Cerebellar nuclear complex (tissue), 1 donor: ENCODE data around the gene PCP4.
"Not testable (repeated sequence)": the region's sequence is repeated elsewhere in the genome, so short reads cannot be mapped to it uniquely, and the experiment has no call there.

Experiments
- DNase-seq, 2 experiments: peaks; one replicate each; lab custom pipeline; 2025; lab: John Stamatoyannopoulos, UW

The PCP4 gene

DNA sequence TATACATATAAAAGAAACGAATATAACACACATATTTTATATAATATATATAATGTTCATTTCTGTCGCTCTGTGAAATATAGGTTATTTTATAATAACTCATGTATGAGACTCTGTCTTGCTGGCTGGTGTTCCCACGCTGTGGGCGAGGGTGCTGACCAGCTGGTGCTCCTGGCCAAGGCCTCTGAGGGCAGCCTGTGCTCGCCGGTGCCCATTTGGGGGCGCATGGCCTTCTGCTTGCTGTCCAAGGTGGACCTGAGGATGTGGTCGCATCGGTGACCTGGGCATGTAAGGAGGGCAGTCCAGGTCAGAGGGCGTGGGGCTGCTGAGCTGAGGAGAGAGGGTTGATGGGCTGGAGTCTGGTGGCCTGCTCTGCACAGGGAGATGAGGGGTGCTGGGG lies 1.1 kb upstream of the PCP4 start:
- DNase-seq: no peak

DNA sequence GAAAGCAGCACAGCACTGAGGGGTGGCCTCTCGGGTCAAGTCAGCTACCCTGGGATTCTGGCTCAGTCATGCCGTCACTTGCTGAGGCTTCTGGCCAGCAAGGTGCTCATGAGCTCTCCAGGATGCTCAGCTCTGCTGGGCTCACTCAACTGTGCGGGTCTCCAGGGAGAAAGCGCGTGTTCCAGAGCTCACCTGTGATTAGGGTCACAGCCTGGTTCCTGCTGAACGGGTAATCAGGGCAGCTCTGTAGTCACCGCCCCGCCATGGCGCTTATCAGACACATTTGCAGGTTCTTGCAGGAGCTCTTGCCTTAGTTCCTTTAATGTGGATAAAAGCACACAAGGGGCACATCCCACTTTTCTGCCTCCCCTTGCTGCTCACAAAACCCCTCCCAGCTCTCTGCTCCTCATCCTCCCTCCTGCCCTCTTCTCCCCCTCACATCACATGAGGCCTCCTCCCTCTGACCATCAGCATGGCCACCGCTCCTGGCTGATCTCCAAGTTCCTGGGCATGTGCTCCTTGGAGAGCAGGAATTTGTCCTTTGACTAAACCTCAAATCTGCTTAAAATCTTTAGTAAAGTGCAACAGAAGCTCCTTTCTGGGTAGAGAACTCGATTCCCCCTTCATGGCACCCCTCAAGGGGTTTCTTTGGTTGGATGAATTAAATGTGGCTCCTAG lies 2.0 kb downstream of the PCP4 start:
- DNase-seq: no peak

DNA sequence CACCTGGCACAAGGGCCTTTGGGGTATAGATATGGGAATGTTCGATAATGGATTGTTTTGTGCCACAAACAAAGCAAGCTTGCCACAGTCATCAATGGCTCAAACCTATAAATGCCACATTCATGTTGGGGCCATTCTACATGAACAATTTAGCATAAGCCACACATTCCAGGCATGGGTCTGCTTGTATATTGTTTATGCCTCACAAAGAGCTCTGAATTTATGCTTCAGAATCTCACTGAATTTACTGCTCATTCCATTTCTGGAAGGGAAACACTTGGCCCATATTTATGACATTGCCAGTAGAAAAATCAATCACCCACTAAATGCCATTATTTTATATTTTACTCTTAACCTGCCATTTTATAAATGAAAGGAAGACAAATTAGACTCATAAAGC lies 6.4 kb downstream of the PCP4 start:
- DNase-seq: no peak

DNA sequence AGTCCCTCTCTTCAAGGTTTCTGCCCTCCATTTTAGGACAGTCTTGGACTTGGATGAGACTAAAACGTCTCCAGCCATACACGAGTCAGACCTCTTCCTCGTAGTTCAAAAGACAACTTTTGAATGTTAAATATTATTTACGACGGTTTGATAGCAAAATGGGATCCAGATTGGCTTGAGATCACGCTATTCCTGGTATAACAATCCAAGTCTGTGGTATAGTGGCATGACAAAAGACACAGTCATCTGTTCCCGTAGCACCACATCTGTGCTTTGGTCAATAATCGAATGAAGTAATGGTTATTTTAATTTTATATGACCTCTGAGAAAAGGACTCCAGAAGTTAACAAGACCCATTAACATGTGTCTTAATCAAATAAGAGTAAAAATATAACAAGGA lies 7.0 kb downstream of the PCP4 start:
- DNase-seq: no peak

DNA sequence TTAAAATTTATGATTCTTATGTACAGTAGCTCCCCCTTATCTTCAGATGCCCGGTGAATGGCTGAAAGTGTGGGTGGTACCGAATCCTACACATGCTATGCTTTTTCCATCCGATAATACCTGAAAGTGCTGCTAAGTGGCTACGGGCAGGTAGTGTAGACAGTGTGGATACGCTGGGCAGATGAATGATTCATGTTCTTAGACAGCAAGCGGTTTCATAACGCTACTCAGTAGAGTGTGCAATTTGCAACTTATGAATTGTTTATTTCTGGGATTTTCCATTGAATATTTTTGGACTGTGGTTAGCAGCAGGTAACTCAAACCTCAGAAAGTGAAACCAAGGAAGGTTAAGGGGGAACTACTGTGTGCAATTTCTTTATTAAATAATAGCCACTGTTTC lies 7.5 kb downstream of the PCP4 start:
- DNase-seq: no peak

DNA sequence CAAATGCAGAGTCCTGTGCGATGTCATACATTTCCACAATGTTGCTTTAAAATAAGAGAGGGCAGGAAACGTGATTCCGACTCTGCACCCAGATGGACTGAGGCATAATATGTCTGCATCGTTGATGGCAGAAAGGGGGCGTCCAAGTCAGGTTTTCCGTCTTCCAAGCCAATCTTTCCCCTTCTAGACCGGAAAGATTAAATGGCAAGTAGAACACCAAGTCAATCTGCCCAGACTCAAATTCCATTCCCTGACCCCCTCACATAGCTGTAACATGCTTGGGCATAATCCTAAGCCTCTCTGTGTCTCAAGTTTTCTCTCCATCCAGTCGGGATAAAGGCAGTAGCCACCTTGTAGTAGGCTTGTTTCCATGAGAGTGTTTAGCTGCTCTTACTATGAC lies 14.4 kb downstream of the PCP4 start:
- DNase-seq: no peak

DNA sequence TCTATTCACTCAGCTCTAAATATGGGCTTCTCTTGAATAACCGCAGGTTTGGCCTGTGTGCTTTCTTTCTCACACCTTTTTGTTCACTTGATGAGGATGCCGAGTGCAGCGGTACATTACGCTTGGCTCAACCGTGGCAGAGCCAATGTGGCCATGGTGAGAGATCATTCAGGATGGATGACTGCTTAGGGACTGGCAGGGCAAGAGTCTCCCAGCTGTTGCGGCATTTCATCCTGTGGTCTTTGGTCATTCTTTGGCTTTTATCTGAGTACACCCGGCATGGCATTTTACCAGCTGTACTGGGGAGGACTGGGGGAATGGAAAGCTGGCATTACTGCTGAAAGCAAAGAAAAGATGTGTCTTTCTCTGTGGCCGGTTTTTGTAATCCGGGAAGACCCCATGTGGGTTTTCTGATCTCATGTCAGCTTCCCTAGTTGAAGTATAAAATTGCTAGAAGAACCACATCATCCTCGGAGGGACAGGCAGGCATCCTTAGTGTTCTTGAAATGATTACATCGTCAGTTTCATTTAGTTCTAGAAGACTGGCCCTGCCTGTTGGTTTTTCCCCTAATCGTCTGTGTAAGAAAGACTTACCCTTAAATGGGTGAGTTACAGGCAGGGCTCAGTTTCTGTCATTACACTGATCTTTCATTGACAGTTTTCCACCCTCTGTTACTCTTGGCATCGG lies 15.1 kb downstream of the PCP4 start:
- DNase-seq: no peak

DNA sequence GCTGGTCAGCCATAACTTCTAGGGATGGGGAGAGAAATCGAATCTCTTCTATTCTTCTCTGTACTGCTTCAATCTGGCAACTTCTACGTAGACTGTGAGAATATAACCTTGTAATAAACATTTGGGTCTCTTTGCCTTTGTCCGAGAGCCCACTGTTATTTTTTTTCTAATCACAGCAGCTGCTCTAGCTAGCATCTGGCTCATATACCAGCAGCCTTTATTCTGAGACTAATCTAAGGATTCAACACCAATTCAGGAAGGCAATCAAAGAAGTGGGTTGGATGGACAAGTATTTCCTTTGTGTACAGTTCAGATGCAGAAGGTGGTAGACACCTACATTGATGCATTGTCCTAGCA lies 15.6 kb downstream of the PCP4 start:
- DNase-seq: no peak

DNA sequence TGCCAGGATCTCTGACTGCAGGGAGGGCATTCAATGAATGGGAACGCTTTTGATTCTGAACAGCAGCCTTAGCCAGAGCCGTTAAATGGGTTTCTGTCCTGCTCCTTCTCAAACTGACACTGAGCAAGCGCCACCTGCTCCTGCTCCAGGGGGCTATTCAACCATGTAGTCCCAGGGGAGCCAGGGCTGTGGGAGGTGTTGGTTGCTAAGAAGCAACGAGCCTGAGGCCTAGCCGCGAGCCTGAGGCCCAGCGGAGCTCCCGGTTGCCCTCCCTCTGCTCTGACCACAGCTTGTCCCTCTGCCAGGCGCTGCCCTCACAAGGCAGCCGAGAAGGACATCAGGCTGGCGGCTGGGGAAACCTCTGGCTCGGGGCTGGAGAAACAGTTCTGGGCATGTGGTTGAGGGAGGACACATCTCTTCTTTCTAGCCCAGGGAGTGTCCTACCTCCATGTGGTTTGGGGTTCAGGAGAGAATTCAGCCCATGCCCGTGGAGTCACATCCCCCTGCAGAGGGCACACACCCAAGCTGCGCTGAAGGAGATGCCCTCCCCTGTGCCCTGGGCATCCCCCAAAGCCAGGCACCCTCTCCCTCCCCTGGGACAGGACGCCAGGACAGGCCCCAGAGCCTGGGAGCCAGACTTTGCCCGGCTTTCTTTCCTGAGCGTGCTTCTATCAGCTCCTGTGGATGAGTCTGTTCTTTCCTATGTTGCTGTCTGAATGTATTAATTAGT lies 18.0 kb downstream of the PCP4 start:
- no peak for DNase-seq

DNA sequence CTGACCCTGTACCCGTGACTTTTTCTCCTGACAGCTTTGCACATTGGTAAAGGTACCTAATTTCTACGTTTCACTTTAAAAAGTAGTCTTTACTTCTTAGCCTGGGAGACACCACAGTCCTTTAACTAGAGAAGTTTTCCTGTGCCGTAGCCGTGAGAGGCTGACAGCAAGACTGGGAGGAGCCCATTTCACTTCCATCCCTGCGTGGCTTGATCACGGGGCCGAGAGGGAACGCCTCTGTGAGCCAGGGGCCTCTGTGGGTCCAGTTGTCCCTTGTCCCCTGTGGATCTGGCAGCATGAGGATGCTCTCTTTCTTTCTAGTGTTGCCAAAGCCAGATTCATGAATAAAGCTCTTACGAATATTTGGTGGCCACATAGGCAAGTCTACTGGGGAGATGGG lies 21.6 kb downstream of the PCP4 start:
- DNase-seq: no peak

DNA sequence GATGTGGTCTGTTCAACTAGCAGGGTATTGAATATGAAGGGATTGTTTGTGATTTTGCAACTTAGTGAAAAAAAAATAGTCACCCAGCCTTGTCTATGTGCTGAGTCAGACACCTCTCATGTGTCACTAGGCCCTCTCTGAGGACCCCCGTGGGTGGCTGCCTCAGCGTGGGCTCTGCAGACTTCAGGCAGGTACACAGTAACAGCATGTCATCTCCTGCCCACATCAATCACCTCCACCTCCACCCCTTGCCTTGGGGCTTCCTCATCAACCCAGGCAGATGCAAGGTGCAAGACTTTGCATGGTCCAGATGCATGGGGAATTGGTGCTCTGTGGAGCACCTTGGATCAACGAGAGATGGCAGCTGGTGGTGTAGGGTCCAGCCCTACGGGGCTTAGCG lies 23.9 kb downstream of the PCP4 start:
- DNase-seq: no peak

DNA sequence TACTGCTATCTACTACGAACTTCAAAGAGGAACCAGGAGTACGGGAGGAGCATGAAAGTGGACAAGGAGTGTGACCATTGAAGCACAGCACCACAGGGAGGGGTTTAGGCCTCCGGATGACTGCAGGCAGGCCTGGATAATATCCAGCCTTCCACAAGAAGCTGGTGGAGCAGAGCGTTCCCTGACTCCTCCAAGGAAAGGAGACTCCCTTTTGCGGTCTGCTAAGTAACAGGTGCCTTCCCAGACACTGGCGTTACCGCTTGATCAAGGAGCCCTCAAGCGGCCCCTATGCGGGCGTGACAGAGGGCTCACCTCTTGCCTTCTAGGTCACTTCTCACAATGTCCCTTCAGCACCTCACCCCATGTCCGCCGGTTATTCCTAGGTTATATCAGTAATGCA lies 24.6 kb downstream of the PCP4 start:
- DNase-seq: not testable (repeated sequence)

DNA sequence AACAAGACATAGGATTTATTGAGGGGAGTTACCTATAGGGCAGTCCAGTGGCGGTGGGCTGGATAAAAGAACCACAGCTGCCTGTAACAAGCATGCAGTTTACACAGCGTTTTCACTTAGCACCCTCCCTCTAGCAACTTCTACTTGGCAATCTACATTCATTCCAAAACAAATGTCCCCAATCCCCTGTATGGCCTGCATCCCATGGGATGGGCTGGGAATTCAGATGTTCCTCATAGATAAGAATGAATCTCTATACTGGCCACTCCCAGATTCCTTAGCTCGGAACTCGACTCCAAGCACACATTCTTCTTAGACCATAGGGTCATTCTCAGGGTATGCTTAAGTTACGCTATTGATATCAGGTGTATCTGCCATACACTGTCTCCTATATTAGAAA lies 33.3 kb downstream of the PCP4 start:
- no peak for DNase-seq

DNA sequence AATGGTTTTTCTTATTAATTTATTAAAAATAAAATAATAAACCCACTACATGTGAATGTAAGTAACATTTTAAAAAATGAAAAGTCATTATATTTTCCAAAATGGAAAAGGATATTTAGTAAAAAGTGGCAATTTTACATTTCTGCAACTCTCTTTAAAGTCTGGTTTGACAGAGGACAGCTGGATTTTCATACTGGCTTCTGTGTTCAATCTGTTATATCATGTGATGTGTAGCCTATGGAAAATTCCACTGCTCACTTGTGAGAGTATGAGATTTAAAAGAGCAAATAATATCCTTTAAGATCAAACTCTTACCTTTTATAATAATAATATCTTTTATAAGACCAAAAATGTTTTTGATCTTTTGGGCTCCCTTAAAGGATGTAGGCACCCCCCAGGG lies 33.7 kb downstream of the PCP4 start:
- no peak for DNase-seq

DNA sequence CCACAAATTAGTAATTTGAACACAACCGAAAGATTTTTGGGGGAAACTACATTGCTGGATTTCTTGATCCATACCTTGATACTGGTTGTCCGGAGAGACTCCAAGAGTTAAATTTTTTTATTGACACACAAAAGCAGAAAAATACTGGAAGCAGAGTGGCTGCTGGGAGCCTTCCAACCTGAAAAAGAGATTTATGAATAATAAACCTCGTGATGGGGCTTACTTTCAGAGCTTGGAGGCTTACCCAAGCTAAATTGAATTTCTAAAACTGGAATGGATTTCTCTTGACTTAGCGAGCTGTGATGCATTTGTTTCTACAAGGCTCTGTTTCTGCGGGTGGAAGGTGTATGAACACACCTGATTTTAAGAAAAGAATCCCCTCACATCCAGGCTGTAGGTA lies 35.7 kb downstream of the PCP4 start:
- DNase-seq: no peak

DNA sequence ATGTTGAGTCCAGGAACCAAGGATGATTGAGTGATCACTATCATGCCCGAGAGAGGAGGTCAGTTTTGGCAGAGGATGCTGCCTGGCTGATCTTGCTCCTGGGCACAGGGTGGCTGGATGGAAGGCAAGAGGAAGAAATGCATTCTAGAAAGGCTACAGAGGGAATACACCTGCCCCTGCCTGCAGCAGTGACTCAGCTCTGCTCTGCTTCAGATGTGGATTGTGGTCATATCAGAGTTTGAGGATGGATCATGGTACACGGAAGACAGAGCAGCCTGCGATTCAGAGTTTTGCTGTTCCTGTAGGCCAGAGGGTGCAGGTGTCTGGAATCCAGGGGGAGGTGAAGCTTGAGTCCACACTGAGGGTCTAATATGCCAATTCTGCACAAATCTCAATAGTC lies 37.2 kb downstream of the PCP4 start:
- no peak for DNase-seq

DNA sequence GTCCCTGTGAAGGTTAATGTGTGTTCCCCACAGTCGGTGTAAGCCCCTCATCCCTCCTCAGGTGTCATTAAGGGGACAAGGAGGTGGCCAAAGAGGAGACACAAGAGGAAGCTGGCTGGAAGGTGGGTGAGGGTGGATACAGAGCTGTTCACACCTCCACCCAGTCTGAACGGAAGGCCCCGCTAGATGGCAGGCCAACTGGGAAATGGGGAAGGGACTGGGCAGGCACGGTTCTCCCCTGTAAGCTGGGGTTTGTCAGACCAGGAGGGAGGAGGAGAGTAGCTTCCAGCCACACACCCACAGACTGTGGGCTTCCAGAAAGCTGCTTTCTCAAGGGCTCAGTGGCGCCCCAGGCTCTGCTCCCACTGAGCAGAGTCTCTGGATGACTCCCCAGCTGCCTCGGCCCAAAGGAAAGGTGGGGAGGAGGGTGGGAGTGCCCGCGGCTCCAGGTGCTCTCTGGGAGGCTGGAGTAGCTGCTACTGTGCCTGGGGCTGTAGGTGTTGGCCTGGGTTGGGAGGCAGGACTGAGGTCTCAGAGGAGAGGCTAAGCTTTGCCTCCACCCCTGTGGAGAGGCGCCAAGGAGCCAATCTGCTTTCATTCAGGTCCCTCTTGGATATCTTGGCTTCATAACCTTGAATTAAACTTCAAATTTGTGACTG lies 41.2 kb downstream of the PCP4 start:
- no peak for DNase-seq

DNA sequence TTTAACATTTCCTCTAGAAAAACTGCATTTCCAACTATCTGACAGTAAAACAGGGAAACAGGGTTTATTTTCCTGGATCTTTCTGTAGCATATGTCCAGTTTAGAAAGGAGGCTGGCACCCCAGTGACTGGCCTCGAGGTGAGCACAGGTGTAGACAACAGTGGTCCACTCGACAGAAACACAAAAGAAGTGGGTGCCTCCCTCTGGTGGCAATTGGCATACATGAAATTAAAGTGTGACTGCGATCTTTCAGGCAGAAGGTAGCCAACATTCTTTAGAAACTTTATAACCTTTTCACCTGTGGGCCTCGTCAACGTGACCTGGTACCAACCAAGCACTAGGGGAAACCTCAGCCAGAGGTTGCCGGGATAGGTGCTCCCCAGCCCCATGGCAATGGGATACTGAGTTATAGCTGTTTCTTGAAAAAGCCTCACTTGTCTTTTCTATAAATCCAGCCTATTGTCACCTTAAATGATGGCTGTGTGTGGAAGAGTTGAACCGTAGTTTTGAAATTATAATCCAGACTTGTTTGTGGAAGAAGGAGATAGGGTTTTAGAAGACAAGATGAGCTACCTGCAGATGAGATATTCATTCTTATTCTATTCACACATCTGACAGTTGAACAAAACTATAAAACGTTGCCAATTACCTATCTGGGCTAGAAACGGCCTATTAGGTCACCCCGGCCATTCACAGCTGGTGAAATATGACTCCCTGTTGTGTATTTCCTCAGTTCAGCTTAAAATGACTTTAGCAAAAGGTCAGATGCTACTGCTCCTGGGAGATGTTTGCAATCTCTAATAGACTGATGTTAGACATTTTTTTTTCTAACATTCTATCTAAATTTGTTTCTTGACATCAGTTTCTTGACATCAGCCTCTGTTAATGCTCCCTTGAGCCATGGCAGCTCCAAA lies 44.3 kb downstream of the PCP4 start:
- no peak for DNase-seq

DNA sequence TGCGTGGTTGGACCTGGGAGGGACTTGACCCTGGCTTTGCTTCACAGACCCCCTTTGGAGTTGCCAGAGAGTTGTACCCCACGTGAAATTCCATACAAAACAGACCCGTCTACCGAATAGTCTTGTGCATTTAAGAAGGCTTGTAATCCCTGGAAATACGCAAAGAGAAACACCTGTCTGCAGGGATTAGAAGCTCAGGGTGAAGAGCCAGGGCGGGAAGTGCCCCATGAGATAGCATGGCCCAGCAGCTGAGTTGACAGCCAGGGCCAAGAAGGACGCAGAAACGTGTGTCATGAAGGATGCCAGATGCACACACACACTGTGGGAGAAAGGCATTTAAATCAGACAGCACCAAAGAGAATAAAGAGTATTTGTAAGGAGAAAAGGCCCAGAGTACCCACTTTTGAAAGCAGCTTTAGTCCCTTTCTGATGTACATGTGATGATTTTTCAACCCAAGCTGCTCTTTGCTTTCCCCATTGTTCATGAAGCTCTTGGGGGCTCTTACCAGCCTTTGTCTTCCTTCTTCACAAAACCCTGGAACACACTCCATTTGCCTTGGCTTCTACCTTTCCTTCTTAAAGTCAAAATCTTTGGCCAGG lies 46.6 kb downstream of the PCP4 start:
- no peak for DNase-seq

DNA sequence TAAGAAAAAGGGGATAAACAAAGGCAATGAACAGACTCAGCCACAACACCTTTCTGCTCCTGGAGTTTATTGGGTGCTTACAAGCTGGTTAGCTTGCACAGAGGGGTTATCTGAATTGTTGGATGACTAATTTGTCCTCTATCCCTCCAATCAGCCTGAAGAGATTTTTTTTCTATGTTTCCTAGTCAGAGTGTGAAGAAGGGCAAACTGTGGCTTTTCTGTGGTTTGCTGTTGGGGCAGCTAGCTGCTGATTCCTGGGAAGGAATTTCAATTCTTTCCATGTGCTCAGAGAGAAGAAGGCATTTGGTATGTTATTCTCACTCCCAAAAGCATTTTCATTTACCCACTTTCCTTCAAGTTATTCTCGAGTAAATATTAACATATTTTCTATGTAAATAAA lies 48.6 kb downstream of the PCP4 start:
- no peak for DNase-seq

DNA sequence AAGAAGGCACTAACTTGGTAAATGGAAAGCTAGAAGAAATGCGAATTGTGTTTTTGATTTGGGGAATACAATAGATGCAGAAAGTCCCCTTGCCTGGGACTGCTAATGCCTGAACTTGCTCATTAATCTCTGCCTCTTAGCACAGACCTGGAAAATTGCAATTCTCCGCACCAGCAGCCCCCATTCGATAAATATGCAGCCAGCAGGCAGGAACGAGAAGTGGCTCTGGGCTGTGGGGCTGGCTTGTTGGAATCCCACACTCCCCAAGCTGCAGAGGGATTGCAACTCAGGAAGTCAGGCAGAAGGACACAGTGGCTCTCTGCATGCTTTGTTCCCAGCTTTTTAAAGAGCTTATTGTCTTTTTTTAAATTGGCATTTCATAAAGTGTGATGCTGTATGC lies 51.3 kb downstream of the PCP4 start:
- DNase-seq: no peak

DNA sequence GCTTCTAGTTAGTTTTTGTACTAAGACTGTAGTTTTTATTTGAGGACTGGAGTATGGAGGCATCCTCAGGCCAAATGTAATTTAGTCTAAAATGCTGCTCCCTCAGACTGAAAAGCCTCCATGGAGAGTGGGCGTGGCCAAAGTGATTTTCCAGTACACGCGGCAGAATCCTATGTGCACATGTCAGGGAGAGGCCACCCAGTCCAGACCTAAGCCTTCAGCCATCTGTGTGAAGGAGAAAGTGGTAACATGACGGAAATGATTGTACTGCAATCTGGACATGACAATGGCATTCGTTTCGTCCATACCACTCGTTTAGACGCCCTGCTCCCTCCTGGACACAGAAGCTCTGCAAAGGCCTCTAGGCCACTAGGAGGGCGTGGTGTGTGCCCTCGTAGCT lies 56.2 kb downstream of the PCP4 start:
- DNase-seq: no peak
